Measurements from ENCODE around the gene PSAPL1. TPM values are rescaled to one million over a fixed set of nuclear protein-coding genes. Genes with fewer than 3 reads are reported as not detected.

Gene PSAPL1
- total RNA-seq, 1 donor from 2014 or later = 0.14 TPM

DNA sequence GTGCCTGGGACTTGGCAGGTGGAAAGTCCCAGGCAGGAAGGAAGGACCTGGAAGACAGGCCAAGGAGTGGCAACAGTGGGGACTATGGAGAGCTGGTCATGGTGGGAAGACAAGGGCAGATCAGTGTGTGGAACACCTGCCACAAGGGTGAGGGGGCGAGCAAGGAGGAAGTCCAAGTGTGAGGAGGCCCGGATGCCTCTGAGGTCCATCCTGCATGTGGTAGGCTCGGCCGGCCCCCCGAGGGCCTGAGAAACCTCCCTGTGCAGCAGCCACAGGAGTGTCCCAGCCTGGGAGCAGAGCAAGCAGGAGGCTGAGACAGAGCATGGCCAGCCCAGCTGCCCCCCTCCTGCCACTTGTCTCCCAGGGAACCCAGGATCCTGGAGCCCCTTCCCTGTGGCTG lies 40.5 kb upstream of the PSAPL1 start:
- H3K27me3 ChIP-seq = no peaks in the 10 kb centered on the region
- no peak overlapping the region for H3K27ac ChIP-seq

DNA sequence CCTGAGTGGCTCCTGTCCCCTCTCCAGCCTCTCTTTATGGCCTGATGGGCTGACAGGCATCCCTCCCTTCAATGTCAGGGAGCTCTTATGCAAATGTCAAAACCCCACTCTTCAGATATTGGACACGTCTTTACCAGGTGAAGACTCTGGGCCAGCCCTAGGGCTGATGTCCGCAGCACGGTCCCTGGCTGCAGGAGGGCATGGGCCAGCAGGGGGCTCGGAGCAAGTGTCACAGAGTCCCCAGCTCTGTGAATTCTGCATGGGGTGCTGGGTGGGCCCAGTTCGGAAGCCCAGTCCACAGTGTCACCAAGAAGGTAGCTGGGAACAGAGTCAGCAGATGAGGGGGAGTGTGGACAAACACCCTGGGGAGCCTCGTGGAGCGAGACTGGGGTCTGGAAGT lies 39.6 kb upstream of the PSAPL1 start:
- DNase-seq (no peak), ATAC-seq (no peak)
- Histone ChIP-seq H3K27me3 (no peaks in the 10 kb centered on the region), H3K27ac (no peak overlapping the region), H3K4me1 (no peaks in the 10 kb centered on the region), H3K4me3 (no peak overlapping the region), H3K9me3 (no peaks in the 10 kb centered on the region), H3K36me3 (no peaks in the 10 kb centered on the region)
- intact Hi-C loops (cut with DNase I) = no loop called here
- TF ChIP-seq, protein P1, sequence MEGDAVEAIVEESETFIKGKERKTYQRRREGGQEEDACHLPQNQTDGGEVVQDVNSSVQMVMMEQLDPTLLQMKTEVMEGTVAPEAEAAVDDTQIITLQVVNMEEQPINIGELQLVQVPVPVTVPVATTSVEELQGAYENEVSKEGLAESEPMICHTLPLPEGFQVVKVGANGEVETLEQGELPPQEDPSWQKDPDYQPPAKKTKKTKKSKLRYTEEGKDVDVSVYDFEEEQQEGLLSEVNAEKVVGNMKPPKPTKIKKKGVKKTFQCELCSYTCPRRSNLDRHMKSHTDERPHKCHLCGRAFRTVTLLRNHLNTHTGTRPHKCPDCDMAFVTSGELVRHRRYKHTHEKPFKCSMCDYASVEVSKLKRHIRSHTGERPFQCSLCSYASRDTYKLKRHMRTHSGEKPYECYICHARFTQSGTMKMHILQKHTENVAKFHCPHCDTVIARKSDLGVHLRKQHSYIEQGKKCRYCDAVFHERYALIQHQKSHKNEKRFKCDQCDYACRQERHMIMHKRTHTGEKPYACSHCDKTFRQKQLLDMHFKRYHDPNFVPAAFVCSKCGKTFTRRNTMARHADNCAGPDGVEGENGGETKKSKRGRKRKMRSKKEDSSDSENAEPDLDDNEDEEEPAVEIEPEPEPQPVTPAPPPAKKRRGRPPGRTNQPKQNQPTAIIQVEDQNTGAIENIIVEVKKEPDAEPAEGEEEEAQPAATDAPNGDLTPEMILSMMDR (IDR thresholded peaks at IDR 0.05) = no peak

More for the DNA sequence above, 40.5 kb upstream of the PSAPL1 start:
- Histone ChIP-seq H3K9me3 (no peaks in the 10 kb centered on the region), H3K4me3 (no peak overlapping the region), H3K4me1 (no peaks in the 10 kb centered on the region), H3K36me3 (no peaks in the 10 kb centered on the region)
- TF ChIP-seq, protein P1 (IDR thresholded peaks at IDR 0.05) = no peak
- no peak for ATAC-seq
- intact Hi-C loops (cut with DNase I) = no loop called here
- DNase-seq = no peak

DNA sequence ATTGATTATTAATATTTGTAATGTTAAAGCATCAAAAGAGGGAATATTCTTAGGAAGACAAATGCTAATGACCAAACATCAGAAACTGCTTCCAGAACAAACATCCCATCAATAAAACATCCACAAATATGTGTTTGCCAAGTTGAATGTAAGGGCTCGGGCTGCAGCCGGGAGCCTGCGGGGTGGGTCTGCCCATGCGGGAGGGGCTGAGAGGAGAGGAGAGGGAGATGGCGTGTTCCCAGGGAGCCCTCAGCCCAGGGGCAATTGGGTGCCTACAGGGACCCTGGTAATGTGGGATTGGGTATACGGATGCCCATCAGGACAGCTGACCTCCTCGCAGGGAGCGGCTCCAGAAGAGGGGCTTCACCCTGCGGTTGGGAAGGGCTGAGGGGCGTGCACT lies 38.4 kb upstream of the PSAPL1 start:
- TF ChIP-seq, protein P1 (IDR thresholded peaks at IDR 0.05) = no peak
- DNase-seq = no peak
- Histone ChIP-seq H3K4me1 (no peaks in the 10 kb centered on the region), H3K4me3 (no peak overlapping the region), H3K27me3 (no peaks in the 10 kb centered on the region), H3K36me3 (no peaks in the 10 kb centered on the region), H3K9me3 (no peaks in the 10 kb centered on the region), H3K27ac (no peak overlapping the region)
- ATAC-seq = no peak
- intact Hi-C loops (cut with DNase I) = no loop called here

DNA sequence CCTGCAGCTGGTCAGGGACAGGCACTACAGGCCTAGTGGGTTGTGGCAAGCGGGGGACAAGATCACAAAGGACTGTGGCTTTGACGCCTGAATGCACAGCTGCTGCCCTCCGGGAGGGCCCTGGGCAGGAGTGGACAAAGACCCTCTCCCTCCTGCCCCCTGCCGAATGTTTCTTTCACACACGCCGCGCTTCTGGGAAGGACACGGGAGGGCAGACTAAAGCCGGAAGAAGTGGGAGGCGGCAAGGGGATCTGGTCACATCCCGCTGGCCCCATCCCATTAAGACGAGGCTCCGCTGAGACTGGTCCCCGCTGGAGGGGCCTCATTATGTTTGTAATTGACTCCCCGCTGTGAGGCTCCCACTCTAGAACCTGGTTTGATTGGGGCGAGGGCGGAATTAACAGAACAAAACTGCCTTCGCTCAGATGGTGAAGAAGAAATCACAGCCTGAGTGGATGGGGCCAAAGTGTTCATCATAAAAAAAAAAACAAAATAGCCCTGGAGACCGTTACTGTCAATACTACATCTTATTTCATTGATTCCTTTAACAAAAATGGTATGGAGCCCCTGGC lies 37.8 kb upstream of the PSAPL1 start:
- ATAC-seq (no peak), DNase-seq (no peak)
- intact Hi-C loops (cut with DNase I) = no loop called here
- Histone ChIP-seq H3K36me3 (no peaks in the 10 kb centered on the region), H3K4me3 (no peak overlapping the region), H3K27me3 (no peaks in the 10 kb centered on the region), H3K9me3 (no peaks in the 10 kb centered on the region), H3K27ac (no peak overlapping the region), H3K4me1 (no peaks in the 10 kb centered on the region)
- TF ChIP-seq, protein P1 (IDR thresholded peaks at IDR 0.05) = no peak

DNA sequence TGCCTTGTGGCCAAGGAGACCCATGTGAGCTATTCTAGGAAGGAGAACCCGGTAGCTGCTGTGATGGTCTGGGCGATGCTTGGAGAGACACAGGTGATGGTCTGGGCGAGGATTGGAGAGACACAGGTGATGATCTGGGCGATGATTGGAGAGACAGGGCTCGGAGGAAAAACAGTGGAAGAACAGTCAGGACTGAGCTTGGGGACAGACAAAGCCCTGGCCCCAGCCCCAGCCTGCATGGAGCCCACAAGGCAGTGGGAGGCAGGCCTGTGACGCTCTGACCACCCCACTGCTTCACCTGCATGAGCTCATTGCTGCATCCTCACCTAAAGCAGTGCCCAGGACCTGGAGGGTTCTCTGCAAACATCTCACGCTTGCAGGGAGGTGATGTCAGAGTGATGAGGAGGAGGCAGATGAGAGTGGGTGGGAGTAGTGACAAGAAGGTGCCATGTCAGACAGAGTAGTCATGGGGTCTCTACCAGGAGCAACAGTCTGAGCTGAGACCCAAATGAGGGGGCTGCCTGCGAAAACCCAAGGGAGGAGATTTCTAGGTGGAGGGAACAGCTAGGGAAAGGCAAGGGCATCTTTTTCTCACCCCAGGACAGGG lies 35.9 kb upstream of the PSAPL1 start:
- no peak for ATAC-seq
- H3K36me3 ChIP-seq = no peaks in the 10 kb centered on the region
- TF ChIP-seq, protein P1 (IDR thresholded peaks at IDR 0.05) = no peak
- H3K27ac ChIP-seq = no peak overlapping the region
- no peaks in the 10 kb centered on the region for H3K27me3 ChIP-seq
- H3K4me1 ChIP-seq = no peaks in the 10 kb centered on the region
- intact Hi-C loops (cut with DNase I) = no loop called here
- DNase-seq = no peak
- no peak overlapping the region for H3K4me3 ChIP-seq
- H3K9me3 ChIP-seq = no peaks in the 10 kb centered on the region

Data from upper lobe of right lung (tissue), 1 donor.